Measurements from ENCODE around the gene INSR. TPM values are rescaled to one million over a fixed set of nuclear protein-coding genes. Genes with fewer than 3 reads are reported as not detected.

The INSR gene
- total and polyA plus RNA-seq, 2 of the 8 experiments (the other 6 are each of a cell fraction or from before 2014, with no cell fraction given), result 13.1 to 48.7 TPM

DNA sequence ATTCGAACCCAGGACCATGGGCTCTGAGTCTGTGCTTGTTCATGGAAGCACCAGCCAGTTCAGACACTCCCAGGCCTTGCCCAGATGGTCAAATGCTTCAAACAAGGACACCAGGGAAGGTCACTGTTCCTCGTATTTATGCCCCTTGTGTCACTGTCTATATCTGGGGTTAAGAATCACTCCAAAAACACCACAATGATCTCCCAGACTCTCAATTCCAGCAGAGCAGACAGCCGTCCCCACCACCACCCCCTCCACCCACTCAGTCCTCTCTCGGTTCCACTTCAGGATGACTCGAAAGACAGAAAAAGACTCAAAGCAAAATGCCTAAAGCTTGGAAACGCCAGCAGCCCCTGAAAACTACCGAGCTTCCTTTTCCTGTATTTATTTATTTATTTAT lies 79.0 kb downstream of the INSR start (continued):
- TF ChIP-seq, protein P1, sequence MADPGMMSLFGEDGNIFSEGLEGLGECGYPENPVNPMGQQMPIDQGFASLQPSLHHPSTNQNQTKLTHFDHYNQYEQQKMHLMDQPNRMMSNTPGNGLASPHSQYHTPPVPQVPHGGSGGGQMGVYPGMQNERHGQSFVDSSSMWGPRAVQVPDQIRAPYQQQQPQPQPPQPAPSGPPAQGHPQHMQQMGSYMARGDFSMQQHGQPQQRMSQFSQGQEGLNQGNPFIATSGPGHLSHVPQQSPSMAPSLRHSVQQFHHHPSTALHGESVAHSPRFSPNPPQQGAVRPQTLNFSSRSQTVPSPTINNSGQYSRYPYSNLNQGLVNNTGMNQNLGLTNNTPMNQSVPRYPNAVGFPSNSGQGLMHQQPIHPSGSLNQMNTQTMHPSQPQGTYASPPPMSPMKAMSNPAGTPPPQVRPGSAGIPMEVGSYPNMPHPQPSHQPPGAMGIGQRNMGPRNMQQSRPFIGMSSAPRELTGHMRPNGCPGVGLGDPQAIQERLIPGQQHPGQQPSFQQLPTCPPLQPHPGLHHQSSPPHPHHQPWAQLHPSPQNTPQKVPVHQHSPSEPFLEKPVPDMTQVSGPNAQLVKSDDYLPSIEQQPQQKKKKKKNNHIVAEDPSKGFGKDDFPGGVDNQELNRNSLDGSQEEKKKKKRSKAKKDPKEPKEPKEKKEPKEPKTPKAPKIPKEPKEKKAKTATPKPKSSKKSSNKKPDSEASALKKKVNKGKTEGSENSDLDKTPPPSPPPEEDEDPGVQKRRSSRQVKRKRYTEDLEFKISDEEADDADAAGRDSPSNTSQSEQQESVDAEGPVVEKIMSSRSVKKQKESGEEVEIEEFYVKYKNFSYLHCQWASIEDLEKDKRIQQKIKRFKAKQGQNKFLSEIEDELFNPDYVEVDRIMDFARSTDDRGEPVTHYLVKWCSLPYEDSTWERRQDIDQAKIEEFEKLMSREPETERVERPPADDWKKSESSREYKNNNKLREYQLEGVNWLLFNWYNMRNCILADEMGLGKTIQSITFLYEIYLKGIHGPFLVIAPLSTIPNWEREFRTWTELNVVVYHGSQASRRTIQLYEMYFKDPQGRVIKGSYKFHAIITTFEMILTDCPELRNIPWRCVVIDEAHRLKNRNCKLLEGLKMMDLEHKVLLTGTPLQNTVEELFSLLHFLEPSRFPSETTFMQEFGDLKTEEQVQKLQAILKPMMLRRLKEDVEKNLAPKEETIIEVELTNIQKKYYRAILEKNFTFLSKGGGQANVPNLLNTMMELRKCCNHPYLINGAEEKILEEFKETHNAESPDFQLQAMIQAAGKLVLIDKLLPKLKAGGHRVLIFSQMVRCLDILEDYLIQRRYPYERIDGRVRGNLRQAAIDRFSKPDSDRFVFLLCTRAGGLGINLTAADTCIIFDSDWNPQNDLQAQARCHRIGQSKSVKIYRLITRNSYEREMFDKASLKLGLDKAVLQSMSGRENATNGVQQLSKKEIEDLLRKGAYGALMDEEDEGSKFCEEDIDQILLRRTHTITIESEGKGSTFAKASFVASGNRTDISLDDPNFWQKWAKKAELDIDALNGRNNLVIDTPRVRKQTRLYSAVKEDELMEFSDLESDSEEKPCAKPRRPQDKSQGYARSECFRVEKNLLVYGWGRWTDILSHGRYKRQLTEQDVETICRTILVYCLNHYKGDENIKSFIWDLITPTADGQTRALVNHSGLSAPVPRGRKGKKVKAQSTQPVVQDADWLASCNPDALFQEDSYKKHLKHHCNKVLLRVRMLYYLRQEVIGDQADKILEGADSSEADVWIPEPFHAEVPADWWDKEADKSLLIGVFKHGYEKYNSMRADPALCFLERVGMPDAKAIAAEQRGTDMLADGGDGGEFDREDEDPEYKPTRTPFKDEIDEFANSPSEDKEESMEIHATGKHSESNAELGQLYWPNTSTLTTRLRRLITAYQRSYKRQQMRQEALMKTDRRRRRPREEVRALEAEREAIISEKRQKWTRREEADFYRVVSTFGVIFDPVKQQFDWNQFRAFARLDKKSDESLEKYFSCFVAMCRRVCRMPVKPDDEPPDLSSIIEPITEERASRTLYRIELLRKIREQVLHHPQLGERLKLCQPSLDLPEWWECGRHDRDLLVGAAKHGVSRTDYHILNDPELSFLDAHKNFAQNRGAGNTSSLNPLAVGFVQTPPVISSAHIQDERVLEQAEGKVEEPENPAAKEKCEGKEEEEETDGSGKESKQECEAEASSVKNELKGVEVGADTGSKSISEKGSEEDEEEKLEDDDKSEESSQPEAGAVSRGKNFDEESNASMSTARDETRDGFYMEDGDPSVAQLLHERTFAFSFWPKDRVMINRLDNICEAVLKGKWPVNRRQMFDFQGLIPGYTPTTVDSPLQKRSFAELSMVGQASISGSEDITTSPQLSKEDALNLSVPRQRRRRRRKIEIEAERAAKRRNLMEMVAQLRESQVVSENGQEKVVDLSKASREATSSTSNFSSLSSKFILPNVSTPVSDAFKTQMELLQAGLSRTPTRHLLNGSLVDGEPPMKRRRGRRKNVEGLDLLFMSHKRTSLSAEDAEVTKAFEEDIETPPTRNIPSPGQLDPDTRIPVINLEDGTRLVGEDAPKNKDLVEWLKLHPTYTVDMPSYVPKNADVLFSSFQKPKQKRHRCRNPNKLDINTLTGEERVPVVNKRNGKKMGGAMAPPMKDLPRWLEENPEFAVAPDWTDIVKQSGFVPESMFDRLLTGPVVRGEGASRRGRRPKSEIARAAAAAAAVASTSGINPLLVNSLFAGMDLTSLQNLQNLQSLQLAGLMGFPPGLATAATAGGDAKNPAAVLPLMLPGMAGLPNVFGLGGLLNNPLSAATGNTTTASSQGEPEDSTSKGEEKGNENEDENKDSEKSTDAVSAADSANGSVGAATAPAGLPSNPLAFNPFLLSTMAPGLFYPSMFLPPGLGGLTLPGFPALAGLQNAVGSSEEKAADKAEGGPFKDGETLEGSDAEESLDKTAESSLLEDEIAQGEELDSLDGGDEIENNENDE (IDR thresholded peaks at IDR 0.05; ENCODE audit: insufficient replicate concordance, low read length), result no peak
- TF ChIP-seq, protein P2, sequence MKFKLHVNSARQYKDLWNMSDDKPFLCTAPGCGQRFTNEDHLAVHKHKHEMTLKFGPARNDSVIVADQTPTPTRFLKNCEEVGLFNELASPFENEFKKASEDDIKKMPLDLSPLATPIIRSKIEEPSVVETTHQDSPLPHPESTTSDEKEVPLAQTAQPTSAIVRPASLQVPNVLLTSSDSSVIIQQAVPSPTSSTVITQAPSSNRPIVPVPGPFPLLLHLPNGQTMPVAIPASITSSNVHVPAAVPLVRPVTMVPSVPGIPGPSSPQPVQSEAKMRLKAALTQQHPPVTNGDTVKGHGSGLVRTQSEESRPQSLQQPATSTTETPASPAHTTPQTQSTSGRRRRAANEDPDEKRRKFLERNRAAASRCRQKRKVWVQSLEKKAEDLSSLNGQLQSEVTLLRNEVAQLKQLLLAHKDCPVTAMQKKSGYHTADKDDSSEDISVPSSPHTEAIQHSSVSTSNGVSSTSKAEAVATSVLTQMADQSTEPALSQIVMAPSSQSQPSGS (IDR thresholded peaks at IDR 0.05; ENCODE audit: low read length), result no peak
- TF ChIP-seq PHF8 (conservative IDR thresholded peaks at IDR 0.05; ENCODE audit: low read depth, low read length) (no peak), GABPA (IDR thresholded peaks at IDR 0.05; ENCODE audit: borderline replicate concordance, insufficient read depth, low read length) (no peak), KDM5A (IDR thresholded peaks at IDR 0.05; ENCODE audit: low read length) (no peak), SIX5 (IDR thresholded peaks at IDR 0.05; ENCODE audit: low read depth, low read length) (no peak), CREB1 (IDR thresholded peaks at IDR 0.05) (no peak), CBX5 (IDR thresholded peaks at IDR 0.05; ENCODE audit: low read depth, low read length) (no peak), CBX8 (IDR thresholded peaks at IDR 0.05; ENCODE audit: borderline replicate concordance, low read depth, low read length) (no peak), TCF12 (IDR thresholded peaks at IDR 0.05; ENCODE audit: low read depth, low read length) (no peak)

Measured in H1 (cell line).